ENCODE results near the gene ZNF22. TPM values are rescaled to one million over a fixed set of nuclear protein-coding genes. Genes with fewer than 3 reads are reported as not detected.

The ZNF22 gene
- total RNA-seq, 1 experiment from 2014 or later, result 14.6 TPM

DNA sequence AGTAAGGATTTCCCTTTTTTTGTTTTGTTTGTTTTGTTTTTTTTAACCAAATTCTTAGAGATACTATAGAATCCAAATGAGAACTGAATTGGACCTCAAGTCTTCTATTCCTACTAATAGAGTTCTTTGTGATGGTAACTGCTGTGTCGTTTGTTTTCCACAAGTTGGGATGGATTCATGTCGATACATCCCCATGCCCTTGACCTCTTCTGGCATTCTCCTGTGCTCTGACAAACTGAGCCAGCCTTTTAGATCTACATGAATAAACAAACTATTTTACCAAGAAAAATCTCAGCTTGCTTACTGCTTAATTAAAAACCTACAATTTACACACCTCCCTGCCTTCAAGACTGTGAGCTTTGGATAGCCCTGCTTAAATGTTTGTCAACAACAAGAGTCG lies 3.9 kb downstream of the ZNF22 start:
- Histone ChIP-seq H3K27ac (ENCODE audit: low read length) (no peak overlapping the region), H3K27me3 (ENCODE audit: control insufficient read depth, insufficient read depth, low read length) (no peaks in the 10 kb centered on the region), H3K36me3 (ENCODE audit: control insufficient read depth, insufficient read depth, low read length) (no peaks in the 10 kb centered on the region; the same call in 1 of the 2 replicates), H3K4me3 (ENCODE audit: low read depth in 2 of 2, low read length in 2 of 2) (no peak overlapping the region), H3K9me3 (ENCODE audit: control insufficient read depth, insufficient read depth, low read depth, low read length) (peaks cover 27% of the 10 kb centered on the region; the same call in 1 of the 2 replicates), H3K4me1 (ENCODE audit: control insufficient read depth, insufficient read depth, low read length) (peaks cover 9% of the 10 kb centered on the region; the same call in 1 of the 2 replicates)
- CTCF ChIA-PET, result no interaction called here
- DNase-seq (ENCODE audit: low read depth, low spot score) (no peak), ATAC-seq (no peak)
- intact Hi-C loops (cut with micrococcal nuclease; ENCODE audit: unreplicated experiment) (loop anchor here (5.0 to 10.0 kb wide), 3 partner anchors 72 to 450 kb away; no protein-coding TSS in a partner anchor), in situ Hi-C loops (cut with HindIII; ENCODE audit: low pct_unique_long_range_greater_than_20kb, low sequenced_read_pairs) (no loop called here)
- no TSS peak for BruUV-seq (replicated peaks)
- POLR2A ChIA-PET, result interaction anchor here (0.6 kb wide), 1 partner anchor 231 kb away, joined by 7 read pairs; no protein-coding TSS in a partner anchor
- TF ChIP-seq POLR2AphosphoS5 (IDR thresholded peaks at IDR 0.05; ENCODE audit: low read depth, low read length), result no peak
- no peak for TF ChIP-seq CTCF (IDR thresholded peaks at IDR 0.05)
- no peak for TF ChIP-seq REST (IDR thresholded peaks at IDR 0.05; ENCODE audit: insufficient read depth in 1 of 2, low read depth in 2 of 2, low read length in 1 of 2)
- no peak for TF ChIP-seq SIN3A (IDR thresholded peaks at IDR 0.05; ENCODE audit: borderline replicate concordance, insufficient read depth, low read depth, low read length)
- no peak for TF ChIP-seq TCF7L2 (IDR thresholded peaks at IDR 0.05; ENCODE audit: low read depth, low read length)

GRCh38 chr10:45005284-45005683 lies 4.6 kb downstream of the ZNF22 start:
- peaks cover 27% of the 10 kb centered on the region; the same call in 1 of the 2 replicates for H3K9me3 ChIP-seq (ENCODE audit: control insufficient read depth, insufficient read depth, low read depth, low read length)
- ChIA-PET POLR2A (interaction anchor here (0.6 kb wide), 1 partner anchor 230 kb away, joined by 7 read pairs; no protein-coding TSS in a partner anchor), CTCF (no interaction called here)
- no peak overlapping the region for H3K4me3 ChIP-seq (ENCODE audit: low read depth in 2 of 2, low read length in 2 of 2)
- no peaks in the 10 kb centered on the region for H3K27me3 ChIP-seq (ENCODE audit: control insufficient read depth, insufficient read depth, low read length)
- BruUV-seq (replicated peaks), result no TSS peak
- no peak overlapping the region for H3K27ac ChIP-seq (ENCODE audit: low read length)
- H3K4me1 ChIP-seq (ENCODE audit: control insufficient read depth, insufficient read depth, low read length), result peaks cover 9% of the 10 kb centered on the region; the same call in 1 of the 2 replicates
- no peaks in the 10 kb centered on the region; the same call in 1 of the 2 replicates for H3K36me3 ChIP-seq (ENCODE audit: control insufficient read depth, insufficient read depth, low read length)
- in situ Hi-C loops (cut with HindIII; ENCODE audit: low pct_unique_long_range_greater_than_20kb, low sequenced_read_pairs) (no loop called here), intact Hi-C loops (cut with micrococcal nuclease; ENCODE audit: unreplicated experiment) (loop anchor here (5.0 to 10.0 kb wide), 3 partner anchors 73 to 450 kb away; no protein-coding TSS in a partner anchor)
- no peak for DNase-seq (ENCODE audit: low read depth, low spot score)
- ATAC-seq, result no peak
- TF ChIP-seq CTCF (IDR thresholded peaks at IDR 0.05), result no peak
- no peak for TF ChIP-seq POLR2AphosphoS5 (IDR thresholded peaks at IDR 0.05; ENCODE audit: low read depth, low read length)
- TF ChIP-seq TCF7L2 (IDR thresholded peaks at IDR 0.05; ENCODE audit: low read depth, low read length), result no peak
- TF ChIP-seq SIN3A (IDR thresholded peaks at IDR 0.05; ENCODE audit: borderline replicate concordance, insufficient read depth, low read depth, low read length), result no peak
- no peak for TF ChIP-seq REST (IDR thresholded peaks at IDR 0.05; ENCODE audit: insufficient read depth in 1 of 2, low read depth in 2 of 2, low read length in 1 of 2)
